ENCODE data around the gene ANO1.

The ANO1 gene

DNA sequence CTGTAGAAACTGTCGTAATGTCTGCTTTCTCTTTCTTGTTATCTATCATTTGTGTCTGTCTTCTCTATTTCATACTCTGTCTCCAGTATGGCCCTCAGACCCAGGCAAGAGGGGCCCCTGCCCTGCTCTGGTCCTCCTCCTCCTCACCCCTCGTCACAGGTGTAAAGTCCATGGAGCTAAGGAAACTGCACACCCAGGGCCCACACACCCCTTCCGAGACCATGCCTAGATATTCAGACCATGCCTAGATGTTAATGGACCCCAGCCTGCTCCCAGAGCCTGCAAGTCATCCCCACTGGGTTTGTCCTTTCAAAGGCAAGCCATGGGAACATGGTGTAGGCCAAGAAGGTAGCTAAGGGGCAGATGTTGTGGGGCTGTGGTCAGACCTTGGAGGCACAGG is 24.1 kb upstream of the ANO1 start:
- no peak for DNase-seq

DNA sequence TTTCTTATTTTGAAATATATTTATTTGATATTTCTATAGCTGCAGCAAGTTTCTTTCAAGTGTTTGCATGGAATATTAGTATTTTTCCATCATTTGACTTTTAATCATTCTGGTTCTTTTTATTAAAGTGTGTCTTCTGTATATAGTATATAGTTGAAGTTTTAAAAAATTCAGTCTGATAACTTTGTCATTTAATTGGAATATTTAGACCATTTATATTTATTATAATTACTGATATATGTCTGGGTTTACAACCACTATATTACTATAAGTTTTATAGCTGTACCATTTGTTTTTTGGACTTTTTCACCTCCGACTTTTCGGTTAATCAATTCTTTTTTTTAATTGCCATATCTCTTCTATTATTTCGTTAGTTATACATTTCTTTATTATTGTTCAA is 22.7 kb upstream of the ANO1 start:
- no peak for DNase-seq

DNA sequence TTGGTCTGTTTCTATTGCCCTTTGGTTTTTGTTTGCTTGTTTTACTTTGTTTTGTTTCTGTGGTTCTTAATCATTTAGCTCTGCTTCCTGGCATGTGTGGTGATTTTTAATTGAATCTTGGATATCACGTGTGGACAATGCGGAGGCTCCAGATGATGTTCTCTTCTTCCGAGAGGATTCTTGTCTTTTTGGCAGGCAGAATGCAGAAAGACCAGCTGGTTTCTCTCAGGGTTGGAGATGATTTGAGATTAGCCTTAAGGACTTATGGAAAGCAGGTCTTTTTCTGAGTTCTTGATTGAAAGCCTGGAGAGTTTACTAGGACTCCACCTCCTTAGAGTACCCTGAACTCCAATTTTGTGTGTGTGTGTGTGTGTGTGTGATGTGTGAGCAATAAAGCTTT is 21.0 kb upstream of the ANO1 start:
- no peak for DNase-seq

DNA sequence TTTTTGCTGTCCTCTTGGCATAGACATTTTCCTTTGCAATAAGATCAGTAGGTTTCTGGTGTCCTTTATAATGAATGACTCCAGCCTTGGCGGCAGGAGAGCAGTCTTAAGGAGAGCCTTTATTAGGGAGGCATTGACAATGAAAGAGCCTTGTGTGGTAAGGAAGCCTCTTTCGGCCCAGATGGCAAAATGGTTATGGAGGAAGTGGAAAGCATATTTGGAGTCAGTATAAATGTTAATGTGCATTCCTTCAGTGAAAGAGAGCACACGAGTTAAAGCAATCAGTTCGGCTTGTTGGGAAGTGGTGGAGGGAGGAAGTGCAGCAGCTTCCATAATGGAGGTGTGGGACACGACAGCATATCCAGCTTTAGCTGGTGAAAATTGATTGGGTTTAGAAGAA is 18.1 kb upstream of the ANO1 start:
- no peak for DNase-seq

DNA sequence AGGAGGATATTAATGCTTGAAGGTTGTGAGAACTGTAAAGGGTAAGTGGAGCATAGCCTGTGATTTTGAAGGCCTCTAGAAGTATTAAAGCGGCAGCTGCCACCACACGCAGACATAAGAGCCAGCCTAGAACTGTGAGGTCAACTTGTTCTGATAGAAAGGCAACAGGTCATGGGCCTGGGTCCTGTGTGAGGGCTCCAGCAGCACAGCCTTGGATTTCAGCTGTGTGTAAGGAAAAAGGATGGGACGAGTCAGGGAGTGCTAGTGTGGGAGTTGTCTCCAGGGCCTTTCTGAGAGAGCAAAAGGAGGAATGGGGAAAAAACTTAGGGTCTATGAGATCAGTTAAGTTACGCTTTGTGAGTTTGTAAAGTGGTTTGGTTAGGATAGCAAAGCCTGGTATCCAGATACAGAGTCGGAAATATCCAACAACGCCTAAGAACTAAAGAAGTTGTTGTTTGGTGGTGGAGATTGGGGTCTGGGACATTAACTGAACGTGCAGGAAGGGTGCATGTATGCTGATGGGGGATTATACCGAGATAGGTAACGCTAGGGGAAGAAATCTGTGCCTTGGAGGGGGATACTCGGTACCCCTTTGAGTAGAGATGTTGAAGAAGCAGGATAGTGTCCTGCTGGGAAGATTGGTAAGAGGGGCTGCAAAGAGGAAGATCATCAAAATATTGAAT is 17.4 kb upstream of the ANO1 start:
- no peak for DNase-seq

DNA sequence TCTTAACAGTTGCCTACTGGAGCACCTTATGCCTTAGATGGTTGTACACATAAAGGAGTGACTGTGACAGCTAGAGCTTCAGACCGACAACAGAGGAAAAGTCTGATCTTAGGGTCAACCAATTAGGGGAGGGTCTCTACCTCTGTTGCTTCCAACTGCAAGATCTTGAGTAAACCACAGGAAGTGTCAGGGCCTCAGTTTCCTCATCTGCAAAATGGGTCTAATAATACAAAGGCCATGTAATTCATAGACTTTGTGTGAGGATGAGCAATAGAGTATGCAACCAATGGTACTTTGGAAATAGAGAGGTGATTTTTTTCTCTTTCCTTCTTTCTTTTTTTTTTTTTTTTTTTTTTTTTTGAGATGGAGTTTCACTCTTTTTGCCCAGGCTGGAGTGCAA is 16.4 kb upstream of the ANO1 start:
- no peak for DNase-seq

DNA sequence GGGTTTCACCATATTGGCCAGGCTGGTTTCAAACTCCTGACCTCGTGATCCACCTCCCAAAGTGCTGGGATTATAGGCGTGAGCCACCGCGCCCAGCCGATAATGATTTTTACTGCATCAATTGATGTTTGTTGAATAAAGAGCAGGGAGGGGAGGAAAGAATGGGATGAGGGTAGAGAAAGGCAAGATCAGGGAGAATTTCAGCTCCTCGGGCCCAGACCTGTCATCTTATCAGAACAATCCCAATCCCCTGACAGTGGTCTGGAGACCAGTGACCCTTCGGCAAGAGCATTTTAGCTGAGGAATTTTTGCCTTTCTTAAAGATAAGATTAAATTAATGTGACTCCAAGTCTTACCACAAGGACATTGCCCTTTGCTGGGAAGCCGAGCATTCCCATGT is 15.0 kb upstream of the ANO1 start:
- DNase-seq = no peak

DNA sequence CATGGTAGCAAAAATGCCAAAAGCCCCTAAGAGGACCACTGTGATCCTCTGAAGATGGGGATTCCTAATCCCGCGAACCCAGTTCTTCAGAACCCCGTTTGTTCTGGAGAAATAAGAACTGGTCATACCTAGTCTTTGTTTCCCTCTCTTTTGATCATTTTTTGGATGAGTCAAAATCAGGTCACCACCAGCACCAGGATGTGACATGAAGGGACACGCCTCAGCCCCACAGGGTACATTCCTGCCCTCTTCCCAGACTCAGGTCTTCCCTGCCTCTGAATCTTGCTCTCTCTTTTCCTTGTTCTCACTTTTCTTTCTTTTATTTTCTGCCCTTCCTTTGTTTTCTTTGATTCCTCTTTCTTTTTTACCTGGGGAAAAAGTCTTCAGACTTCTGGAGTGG is 14.6 kb upstream of the ANO1 start:
- no peak for DNase-seq

DNA sequence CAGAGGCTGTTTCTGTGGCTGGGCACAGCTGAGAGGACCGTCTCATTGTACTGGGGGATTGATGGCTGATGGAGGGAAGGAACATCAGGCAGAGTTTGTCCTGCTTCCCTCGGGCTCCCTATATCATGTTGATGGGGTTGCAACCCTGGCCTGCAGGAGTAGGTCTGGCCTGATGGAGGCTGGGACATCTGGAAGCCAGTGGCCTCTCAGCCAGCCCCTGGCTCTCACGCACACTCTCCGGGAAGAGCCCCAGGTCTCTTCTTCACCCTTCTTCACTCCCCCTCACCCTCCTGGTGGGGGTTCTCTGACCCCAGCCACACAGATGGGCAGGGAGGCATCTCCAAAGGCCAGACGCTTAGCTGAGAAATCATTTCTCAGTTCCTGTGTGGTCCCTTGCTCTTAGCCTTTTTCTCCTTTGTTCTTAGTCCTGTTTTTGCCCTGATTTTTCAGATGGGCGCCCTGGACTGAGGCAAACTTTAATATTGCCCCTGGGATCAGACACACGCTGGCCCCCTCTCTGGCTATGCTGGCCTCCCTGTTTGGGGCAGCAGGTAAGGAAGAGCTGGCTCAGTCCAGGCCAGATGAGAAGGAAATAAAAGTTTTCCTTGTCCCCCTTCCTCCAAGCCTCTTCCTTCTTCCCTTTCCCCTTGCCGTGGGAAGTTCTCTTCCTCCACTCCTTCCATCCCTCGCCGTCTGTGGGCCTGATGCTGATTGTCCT is 13.9 kb upstream of the ANO1 start:
- no peak for DNase-seq

DNA sequence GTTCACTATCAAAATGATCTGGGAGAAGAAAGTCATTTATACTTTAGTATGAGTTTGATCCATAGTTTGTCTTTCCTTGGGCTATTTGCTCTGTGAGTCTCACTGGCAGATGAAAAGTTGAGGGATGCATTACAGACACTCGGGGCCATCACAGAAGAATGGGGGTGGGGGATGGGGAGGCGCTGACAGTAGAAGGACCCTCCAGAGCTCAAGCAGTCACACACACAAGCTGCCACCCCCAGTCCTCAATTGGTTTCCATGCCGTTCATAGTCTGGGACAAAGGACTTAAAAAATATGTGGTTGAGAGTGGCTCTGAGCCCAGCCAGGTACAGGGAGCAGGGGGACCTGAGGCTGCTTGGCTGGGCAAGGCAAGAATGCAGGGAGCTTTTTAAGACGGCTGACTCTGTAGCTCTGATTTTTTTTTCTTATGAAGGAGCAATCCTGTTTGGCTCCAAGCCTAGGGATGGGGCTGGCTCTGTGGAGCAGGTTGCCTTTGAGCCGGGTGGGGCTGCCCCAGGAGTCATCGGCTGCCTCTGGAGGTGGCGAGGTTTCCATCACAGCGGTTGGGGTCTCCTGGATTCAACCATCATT is 13.3 kb upstream of the ANO1 start:
- DNase-seq = no peak

DNA sequence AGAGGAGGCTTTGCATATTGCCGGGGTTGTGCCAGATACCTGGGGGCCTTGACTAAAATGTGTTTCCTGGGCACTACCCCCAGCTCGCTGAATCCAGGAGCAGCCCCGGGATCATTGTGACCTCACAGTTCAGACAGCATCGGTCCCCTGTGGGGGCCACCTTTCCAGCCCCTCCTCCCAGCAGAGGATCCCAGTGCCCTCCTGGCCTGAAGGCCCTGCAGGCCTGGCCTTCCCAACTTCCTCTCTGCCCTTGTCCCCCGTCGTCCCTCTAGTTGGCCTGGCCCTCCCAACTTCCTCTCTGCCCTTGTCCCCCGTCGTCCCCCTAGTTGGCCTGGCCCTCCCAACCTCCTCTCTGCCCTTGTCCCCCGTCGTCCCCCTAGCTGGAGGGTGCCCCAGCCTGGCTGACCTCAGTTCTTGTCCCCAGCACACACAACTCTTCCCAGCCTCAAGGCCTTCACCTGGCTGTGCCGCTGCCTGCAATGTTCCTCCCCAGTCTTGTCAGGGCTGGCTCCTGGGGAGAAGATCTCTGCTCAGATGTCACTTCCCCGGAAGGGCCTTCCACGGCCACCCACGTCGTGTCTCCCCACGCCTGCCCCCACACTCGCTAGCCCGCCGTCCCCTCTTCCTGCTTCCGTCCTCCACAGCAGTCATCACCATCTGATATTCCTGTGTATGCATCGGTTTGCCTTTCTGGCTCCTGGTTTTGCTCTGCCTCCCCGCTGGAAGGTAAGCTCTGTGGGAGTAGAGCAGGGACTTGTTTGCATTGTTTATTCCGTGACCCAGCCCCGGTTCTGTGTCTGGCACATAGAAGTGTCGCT is 12.6 kb upstream of the ANO1 start:
- DNase-seq = no peak

DNA sequence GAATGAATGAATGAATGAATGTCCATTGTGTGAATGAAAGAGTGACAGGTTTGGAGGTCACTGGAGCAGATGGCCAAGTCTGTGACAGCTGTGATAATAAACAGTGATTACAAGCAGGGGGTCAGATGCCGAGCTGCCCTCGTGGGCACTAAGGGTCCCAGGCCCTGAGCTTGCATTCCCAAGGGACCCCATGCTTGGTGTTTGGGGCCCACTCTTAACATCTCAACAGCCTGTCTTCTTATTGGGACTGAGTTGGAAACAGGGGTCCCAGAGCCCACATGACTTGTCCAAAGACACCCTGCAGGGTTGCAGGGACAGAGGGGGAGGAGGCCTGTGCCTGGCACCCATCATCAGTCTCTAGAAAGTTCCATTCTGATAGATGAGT is 12.0 kb upstream of the ANO1 start:
- DNase-seq = no peak

DNA sequence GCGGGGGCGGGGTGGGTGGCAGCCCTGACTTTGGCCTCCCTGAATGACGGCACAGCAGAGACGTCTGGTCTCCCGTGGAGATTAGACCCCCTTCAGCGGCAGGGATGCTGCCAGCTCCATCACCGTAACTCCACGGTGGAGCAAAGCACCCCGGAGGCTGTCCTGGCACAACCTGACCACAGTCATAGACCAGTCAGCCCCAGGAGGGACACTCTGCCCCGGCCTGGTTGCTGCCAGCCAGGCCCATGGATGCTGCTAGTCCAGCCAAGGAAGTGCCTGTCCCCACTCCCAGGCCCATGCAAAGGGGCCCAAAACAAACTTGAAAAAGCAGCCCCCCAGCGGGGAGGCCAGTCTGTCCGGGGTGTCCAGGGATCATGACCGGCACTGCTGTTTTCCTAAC is 11.5 kb upstream of the ANO1 start:
- DNase-seq = no peak

DNA sequence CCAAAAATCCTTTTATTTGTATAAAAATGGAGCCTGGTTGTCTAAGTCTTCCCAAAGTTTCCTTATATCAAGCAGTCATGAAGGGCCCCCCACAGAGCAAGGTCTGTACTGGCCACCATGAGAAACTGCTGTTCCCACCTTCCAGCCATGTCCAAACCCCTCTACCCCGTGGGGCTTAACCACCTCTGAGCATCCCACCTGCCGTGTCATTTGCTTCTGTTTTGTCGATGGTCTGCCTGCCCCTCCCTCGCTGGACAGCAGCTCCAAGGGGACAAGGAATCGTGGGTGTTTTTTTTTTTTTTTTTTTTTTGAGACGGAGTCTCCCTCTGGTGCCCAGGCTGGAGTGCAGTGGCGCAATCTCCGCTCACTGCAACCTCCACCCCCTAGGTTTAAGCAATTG is 11.1 kb upstream of the ANO1 start:
- DNase-seq = no peak

DNA sequence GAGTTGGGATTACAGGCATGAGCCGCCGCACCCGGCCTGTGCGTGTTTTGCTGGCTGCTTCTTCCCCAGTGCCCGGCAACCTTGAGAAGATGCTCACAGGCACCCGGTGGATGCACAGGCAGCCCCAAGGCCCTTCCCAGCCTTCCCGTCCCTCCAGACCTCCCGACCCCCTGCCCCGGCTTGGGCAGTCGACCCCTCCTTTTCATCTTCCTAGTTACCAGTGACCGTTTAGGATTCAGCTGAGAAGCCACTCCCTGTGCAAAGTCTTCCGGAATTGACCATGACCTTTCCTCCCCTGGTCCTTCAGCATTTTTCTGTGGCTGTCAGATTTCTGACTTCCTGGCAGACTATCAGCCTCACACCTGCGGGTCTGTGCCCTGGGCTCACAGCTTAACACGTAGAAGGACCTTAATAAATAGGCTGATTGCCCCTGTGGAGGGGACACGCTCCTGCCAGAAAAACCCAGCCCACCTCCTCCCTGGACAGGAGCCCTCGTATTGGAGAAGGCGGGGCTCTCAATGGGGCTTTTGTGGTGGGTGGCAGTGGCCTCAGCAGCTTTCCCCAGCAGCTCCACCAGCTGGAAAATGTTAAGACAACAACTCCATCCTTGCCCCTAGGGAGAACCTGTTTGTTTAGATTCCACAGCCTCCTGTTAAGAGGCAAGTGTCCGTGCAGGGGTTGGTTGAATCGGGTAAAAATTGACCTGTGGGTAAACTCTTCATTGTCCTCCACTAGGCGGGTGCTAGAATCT is 10.4 kb upstream of the ANO1 start:
- no peak for DNase-seq

DNA sequence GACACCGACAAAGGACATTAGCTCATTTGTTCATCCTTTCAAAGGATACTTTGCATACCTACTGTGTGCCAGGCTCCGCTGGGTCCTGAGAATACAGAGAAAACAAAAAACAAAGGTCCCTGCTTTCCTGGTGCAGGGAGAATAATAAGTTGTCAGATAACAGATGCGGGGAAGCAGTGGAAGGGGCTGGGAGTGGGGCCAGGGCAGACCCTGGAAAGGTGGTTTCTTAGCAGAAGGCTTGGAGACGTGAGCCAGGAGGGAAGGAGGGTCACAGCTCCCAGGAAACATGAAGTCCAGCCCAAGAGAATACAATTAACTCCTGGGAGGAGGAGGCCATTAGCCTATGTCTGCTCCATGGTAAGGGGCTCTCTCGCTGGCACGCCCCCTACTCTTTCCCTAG is 9.8 kb upstream of the ANO1 start:
- no peak for DNase-seq

DNA sequence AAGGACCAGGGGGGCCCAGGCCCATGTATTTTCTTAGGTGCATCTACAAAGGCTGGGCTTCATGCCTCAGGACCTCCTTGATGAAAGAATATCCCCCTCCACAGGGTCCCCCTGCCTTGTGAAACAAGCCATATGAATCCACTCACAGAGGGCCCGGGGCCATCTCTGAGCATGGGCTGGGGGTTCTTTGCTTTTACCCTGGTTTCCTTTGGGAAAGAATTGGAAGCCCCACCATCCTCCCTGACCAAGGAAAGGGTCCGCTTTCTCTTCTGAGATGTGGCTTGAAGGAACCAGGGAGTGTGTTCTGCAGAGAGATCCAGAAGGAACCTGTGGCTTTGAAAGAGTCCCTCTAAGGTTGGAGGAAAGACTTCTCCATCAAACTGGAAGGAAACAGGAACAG is 9.2 kb upstream of the ANO1 start:
- no peak for DNase-seq

DNA sequence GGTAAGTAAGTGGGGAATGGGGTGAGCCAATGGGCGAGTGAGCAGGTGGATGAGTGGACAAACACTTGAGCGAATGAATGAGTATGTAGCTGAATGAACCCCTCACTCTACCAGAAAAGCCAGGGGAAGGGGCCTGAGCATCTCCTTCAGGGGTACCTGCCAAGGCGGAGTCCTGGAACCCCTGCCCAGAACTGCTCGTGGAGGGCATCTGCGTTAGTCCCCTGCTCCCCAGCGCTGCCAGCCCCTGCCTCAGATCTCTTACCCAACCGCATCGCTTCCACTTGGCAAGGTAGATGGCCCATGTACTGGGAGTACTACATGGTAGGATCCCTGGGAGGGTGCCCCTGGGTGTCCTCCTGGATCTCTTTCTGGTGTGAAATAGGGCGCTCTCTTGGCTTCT is 7.4 kb upstream of the ANO1 start:
- DNase-seq = no peak

DNA sequence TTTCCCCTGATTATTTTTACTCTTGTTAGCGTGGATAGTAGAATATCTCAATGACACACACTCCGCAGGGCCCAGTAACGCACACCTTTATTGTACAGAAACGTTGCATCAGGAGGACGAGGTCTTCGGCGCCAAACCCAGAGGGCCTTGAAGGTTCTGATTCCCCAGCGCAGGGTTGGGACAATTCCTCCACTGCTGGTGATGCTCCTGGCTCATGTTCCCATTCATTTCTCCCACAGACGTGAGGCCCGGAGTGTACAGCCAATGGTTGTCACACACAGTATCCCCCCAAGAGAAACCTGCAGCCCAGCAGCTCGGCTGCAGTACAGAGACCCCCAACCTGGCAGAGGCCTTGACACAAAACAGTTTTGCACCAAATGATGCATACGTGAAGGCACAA is 6.1 kb upstream of the ANO1 start:
- no peak for DNase-seq

DNA sequence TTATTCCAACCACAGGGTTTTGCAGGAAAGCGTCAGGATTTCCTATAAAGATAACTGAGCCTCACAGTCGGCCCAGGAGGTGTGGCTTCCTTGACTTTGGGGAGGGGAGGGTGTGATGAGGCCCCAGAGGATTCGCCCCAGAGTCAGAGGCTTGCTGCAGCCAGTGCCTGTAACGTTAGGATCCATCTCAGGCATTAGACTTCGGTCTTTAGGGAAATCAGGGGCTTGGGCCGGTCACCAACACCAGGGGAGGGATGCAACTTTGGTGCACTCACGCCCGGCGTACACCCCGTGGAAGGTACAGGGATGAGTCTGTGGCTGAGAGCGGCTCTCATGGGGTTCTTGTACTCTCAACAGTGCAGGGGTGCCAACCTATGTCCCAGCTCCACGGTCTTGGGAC is 5.7 kb upstream of the ANO1 start:
- no peak for DNase-seq

DNA sequence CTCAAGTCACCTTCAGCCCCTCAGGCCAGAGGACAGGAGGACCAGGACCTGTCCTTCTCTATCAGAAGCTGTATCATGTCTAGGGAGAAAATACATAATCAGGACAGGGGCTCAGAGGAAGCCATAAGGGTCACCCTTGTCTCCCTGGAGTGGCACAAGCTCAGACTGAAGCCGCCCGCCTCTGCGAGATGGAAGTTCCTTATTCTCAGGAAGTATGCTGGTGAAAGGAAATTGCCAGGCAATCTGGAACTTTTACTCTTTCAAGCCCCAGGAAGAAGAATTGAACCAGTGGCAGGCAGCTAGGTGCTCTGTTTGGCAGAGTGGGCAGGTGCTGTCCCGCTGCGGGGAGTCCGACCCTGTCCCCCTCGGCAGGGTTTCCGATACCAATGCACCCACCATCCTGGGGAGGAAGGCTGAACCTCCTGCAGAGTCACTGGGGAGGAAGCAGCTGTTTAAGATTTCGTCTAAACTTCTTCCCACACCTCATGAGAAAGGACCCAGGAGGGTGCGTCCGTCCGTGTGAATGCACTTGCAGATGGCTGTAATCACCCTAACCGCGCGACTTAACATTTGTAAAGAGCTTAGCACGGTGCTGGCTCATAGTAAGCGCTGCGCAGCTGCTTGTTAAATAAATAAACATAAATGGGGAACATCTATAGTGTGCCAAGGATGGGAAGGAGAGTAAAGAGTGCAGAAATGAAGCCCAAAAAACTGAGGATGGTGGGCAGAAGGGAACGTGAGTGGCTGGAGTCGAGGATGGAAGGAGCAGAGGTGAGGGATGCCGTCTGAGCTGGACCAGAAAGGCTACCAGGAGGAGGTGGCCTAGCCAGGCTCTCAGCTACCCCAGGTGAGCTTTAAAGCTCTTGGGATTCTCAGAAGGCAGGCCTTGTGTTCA is 5.0 kb upstream of the ANO1 start:
- DNase-seq = no peak

DNA sequence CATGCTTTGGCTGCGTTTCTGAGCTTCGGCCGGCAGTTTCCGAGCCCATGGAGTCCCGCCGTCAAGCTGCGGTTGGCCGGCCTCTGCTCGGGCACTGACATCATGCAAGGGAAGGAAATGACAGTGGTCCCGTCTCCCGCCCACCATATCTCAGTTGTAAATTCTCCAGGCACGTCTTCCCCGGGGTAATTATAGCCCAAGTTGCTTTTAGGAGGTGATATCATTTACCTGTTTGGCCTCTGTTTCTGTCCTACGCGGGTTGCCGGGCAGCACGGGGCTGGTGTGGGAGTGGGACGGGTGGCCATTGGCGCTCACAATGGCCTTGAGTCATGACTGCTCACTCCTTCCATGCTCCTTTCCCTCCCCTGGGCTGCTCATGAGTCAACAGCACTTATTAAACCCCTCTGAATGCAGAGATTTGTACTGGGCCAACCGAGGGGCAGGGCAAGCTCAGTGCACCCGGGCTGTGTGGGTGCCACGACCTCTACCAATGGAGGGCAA is 4.2 kb upstream of the ANO1 start:
- DNase-seq = no peak
